Mesenchymal stem cell (in vitro differentiated cells and primary cell): ENCODE results near the gene ITGAD.

ENCODE experiments used
- DNase-seq: peaks from one replicate; pipeline ENCODE4 v3.0.0-alpha.2; 2013
- H2AFZ ChIP-seq: one replicate; pipeline ENCODE4 v1.6.1; 2013; ENCODE audit warnings: low read depth, mild to moderate bottlenecking, control low read depth, inconsistent platforms, low read length, moderate library complexity
- H2AK5ac ChIP-seq: 2 replicates; pipeline ENCODE4 v1.6.1; 2013; ENCODE audit warnings: low read length, moderate library complexity, mild to moderate bottlenecking, inconsistent platforms; ENCODE audit not compliant: severe bottlenecking
- H2BK120ac ChIP-seq: one replicate; pipeline ENCODE4 v1.6.1; 2013; ENCODE audit warnings: low read depth, mild to moderate bottlenecking, inconsistent platforms, low read length, moderate library complexity
- H2BK12ac ChIP-seq, 2 experiments: one replicate each; pipeline ENCODE4 v1.6.1; 2013; ENCODE audit warnings: inconsistent platforms in 2 of 2, low read length in 2 of 2, mild to moderate bottlenecking in 2 of 2, moderate library complexity in 2 of 2, control low read depth in 1 of 2
- H2BK15ac ChIP-seq: one replicate; pipeline ENCODE4 v1.6.1; 2013; ENCODE audit warnings: mild to moderate bottlenecking, low read depth, inconsistent platforms; ENCODE audit not compliant: poor library complexity, severe bottlenecking
- H2BK5ac ChIP-seq: 2 replicates; pipeline ENCODE4 v1.6.1; 2013; ENCODE audit warnings: low read depth, mild to moderate bottlenecking, low read length, control low read depth, inconsistent platforms; ENCODE audit not compliant: poor library complexity, severe bottlenecking
- H3K14ac ChIP-seq, 2 experiments: one replicate each; pipeline ENCODE4 v1.6.1; 2013; ENCODE audit warnings: inconsistent platforms in 2 of 2, low read length in 2 of 2, control low read depth in 1 of 2, mild to moderate bottlenecking in 1 of 2, moderate library complexity in 1 of 2
- H3K18ac ChIP-seq, 2 experiments: one replicate each; pipeline ENCODE4 v1.6.1; 2013; ENCODE audit warnings: inconsistent platforms in 2 of 2, low read length in 2 of 2, control low read depth in 1 of 2, low read depth in 1 of 2, mild to moderate bottlenecking in 1 of 2
- H3K23ac ChIP-seq, 2 experiments: one replicate each; pipeline ENCODE4 v1.6.1; 2013; ENCODE audit warnings: inconsistent platforms in 2 of 2, low read length in 2 of 2, mild to moderate bottlenecking in 2 of 2, moderate library complexity in 2 of 2, control low read depth in 1 of 2
- H3K27ac ChIP-seq: 2 replicates; pipeline ENCODE4 v1.5.1; 2013; ENCODE audit warnings: mild to moderate bottlenecking, moderate library complexity, low read length, control low read depth, inconsistent platforms; ENCODE audit not compliant: poor library complexity, severe bottlenecking
- H3K27me3 ChIP-seq, 2 experiments: 2 replicates each; pipeline versions ENCODE4 v1.6.1 to v1.7.0; 2013; ENCODE audit warnings: low read length in 2 of 2, mild to moderate bottlenecking in 2 of 2, moderate library complexity in 2 of 2, control low read depth in 1 of 2, inconsistent platforms in 1 of 2; ENCODE audit not compliant: control insufficient read depth in 1 of 2, insufficient read depth in 1 of 2
- H3K36me3 ChIP-seq, 2 experiments: 2 replicates each; pipeline versions ENCODE4 v1.6.1 to v1.7.0; 2013; ENCODE audit warnings: low read length in 2 of 2, control low read depth in 1 of 2, inconsistent platforms in 1 of 2, low read depth in 1 of 2, mild to moderate bottlenecking in 1 of 2; ENCODE audit not compliant: insufficient read depth in 2 of 2, control insufficient read depth in 1 of 2
- H3K4ac ChIP-seq, 2 experiments: one replicate each; pipeline ENCODE4 v1.6.1; 2013; ENCODE audit warnings: inconsistent platforms in 2 of 2, low read length in 2 of 2, mild to moderate bottlenecking in 2 of 2, moderate library complexity in 2 of 2, control low read depth in 1 of 2, low read depth in 1 of 2
- H3K4me1 ChIP-seq: 2 replicates; pipeline ENCODE4 v1.6.1; 2013; ENCODE audit warnings: low read depth, low read length, control low read depth; ENCODE audit not compliant: control insufficient read depth, insufficient read depth
- H3K4me2 ChIP-seq: 2 replicates; pipeline ENCODE4 v1.6.1; 2013; ENCODE audit warnings: low read length, mild to moderate bottlenecking, inconsistent platforms; ENCODE audit not compliant: poor library complexity, severe bottlenecking
- H3K4me3 ChIP-seq, 2 experiments: 2 replicates each; pipeline versions ENCODE4 v1.5.1 to v1.7.0; 2013; ENCODE audit warnings: low read length in 2 of 2, mild to moderate bottlenecking in 2 of 2, control low read depth in 1 of 2, low read depth in 1 of 2; ENCODE audit not compliant: insufficient read depth in 1 of 2
- H3K79me1 ChIP-seq: replicated peaks from 2 replicates; pipeline ENCODE4 v1.6.1; 2013; ENCODE audit warnings: mild to moderate bottlenecking, control low read depth, low read length, inconsistent platforms; ENCODE audit not compliant: poor library complexity, severe bottlenecking
- H3K9ac ChIP-seq: 2 replicates; pipeline ENCODE4 v1.7.0; 2013; ENCODE audit warnings: mild to moderate bottlenecking, low read length, moderate library complexity
- H3K9me3 ChIP-seq: 2 replicates; pipeline ENCODE4 v1.7.0; 2013; ENCODE audit warnings: mild to moderate bottlenecking, low read length; ENCODE audit not compliant: control insufficient read depth
- H4K8ac ChIP-seq: one replicate; pipeline ENCODE4 v1.6.1; 2013; ENCODE audit warnings: inconsistent platforms, mild to moderate bottlenecking, low read length, moderate library complexity
- H4K91ac ChIP-seq: one replicate; pipeline ENCODE4 v1.6.1; 2013; ENCODE audit warnings: mild to moderate bottlenecking, low read length, inconsistent platforms
- WGBS: methylation state at CpG from one replicate; pipeline ENCODE4 v1.1.7; 2013; ENCODE audit warnings: mixed read lengths; 5-methylcytosine and 5-hydroxymethylcytosine counted together

The ITGAD gene

DNA sequence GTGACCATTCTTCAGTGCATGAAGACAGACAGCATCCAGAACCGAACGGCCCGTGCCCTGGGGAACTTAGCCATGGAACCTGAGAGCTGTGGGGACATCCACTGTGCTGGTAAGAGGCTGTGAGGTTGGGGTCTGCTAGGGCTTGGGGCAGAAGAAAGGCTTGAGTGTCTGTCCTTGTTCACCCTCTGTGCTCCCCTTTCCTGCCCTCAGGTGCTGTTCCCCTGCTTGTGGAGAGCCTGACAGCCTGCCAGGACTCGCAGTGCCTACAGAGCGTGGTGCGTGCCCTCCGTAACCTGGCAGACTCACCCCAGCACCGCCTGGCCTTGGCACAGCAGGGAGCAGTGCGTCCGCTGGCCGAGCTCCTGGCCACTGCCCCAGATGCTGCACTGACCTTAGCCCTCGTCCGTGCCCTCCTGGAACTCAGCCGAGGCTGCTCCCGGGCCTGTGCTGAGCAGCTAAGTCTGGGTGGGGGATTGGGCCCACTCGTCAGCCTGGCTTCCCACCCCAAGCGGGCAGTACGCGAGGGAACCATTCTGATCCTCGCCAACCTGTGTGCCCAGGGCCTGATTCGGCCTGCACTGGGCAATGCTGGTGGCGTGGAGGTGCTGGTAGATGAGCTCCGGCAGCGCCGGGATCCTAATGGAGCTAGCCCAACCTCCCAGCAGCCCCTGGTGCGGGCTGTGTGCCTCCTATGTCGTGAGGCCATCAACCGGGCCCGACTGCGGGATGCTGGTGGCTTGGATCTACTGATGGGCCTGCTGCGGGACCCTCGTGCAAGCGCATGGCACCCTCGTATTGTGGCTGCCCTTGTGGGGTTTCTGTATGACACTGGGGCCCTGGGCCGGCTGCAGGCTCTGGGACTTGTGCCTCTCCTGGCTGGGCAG, 69.0 kb downstream of the ITGAD start:
- Histone ChIP-seq H3K79me1 (peaks cover 29% of the 10 kb centered on the region), H2BK12ac (no peak overlapping the region), H4K91ac (no peak overlapping the region), H2BK120ac (no peak overlapping the region), H2AK5ac (no peak overlapping the region), H3K4me1 (peaks cover 15% of the 10 kb centered on the region), H2BK5ac (no peak overlapping the region), H3K9ac (peak overlapping the region; percentile 91), H3K18ac (no peak overlapping the region), H2AFZ (no peak overlapping the region), H3K27me3 (no peaks in the 10 kb centered on the region), H4K8ac (no peak overlapping the region), H2BK15ac (no peak overlapping the region), H3K23ac (no peak overlapping the region), H3K36me3 (peaks cover 46 to 56% of the 10 kb centered on the region in 2 experiments), H3K9me3 (no peaks in the 10 kb centered on the region), H3K4ac (no peak overlapping the region), H3K27ac (no peak overlapping the region), H3K4me3 (no peak overlapping the region), H3K14ac (no peak overlapping the region), H3K4me2 (no peak overlapping the region)
- WGBS = 95% methylated on average over 35 of the region's 35 CpGs
- DNase-seq = no peak

- Histone ChIP-seq H3K36me3 (peaks cover 44 to 58% of the 10 kb centered on the region in 2 experiments), H3K14ac (no peak overlapping the region), H3K4ac (no peak overlapping the region), H2AK5ac (no peak overlapping the region), H2BK12ac (no peak overlapping the region), H4K8ac (no peak overlapping the region), H3K9ac (no peak overlapping the region), H3K27me3 (no peaks in the 10 kb centered on the region), H2BK5ac (no peak overlapping the region), H3K4me3 (no peak overlapping the region), H3K9me3 (no peaks in the 10 kb centered on the region), H2BK15ac (no peak overlapping the region), H3K18ac (no peak overlapping the region), H2AFZ (no peak overlapping the region), H4K91ac (peak overlapping the region; percentile 41), H3K27ac (no peak overlapping the region), H3K4me2 (no peak overlapping the region), H3K23ac (no peak overlapping the region), H3K79me1 (peaks cover 28% of the 10 kb centered on the region), H2BK120ac (no peak overlapping the region), H3K4me1 (peaks cover 7% of the 10 kb centered on the region)
- WGBS = 97% methylated on average over 36 of the region's 36 CpGs
- DNase-seq = no peak
Observed at GRCh38 chr16:31464348-31464769, 71.2 kb downstream of the ITGAD start.

GRCh38 chr16:31464781-31465260, 71.7 kb downstream of the ITGAD start:
- WGBS = 92% methylated on average over 17 of the region's 17 CpGs

GRCh38 chr16:31465788-31466370, 72.7 kb downstream of the ITGAD start:
- Histone ChIP-seq H2AK5ac (no peak overlapping the region), H3K4ac (no peak overlapping the region), H2BK5ac (no peak overlapping the region), H3K18ac (no peak overlapping the region), H2BK15ac (no peak overlapping the region), H3K36me3 (peaks cover 44 to 58% of the 10 kb centered on the region in 2 experiments), H4K8ac (no peak overlapping the region), H3K79me1 (peaks cover 28% of the 10 kb centered on the region), H2BK12ac (no peak overlapping the region), H3K14ac (no peak overlapping the region), H3K4me2 (no peak overlapping the region), H3K27ac (no peak overlapping the region), H4K91ac (no peak overlapping the region), H3K9ac (no peak overlapping the region), H3K4me3 (no peak overlapping the region), H3K23ac (no peak overlapping the region), H2BK120ac (no peak overlapping the region), H2AFZ (no peak overlapping the region), H3K4me1 (peaks cover 5% of the 10 kb centered on the region), H3K9me3 (no peaks in the 10 kb centered on the region), H3K27me3 (no peaks in the 10 kb centered on the region)
- DNase-seq = no peak
- WGBS = 96% methylated on average over 20 of the region's 20 CpGs

More at GRCh38 chr16:31464781-31465260, 71.7 kb downstream of the ITGAD start:
- peak overlapping the region; percentile 41 for H4K91ac ChIP-seq
- H3K9me3 ChIP-seq = no peaks in the 10 kb centered on the region
- no peak overlapping the region for H2BK120ac ChIP-seq
- H3K36me3 ChIP-seq = peaks cover 44 to 58% of the 10 kb centered on the region in 2 experiments
- peaks cover 7% of the 10 kb centered on the region for H3K4me1 ChIP-seq
- peaks cover 28% of the 10 kb centered on the region for H3K79me1 ChIP-seq
- no peak overlapping the region for H3K9ac ChIP-seq
- H3K4me2 ChIP-seq = no peak overlapping the region
- H3K14ac ChIP-seq = no peak overlapping the region
- no peak for DNase-seq
- no peak overlapping the region for H3K4me3 ChIP-seq
- no peak overlapping the region for H3K27ac ChIP-seq
- no peak overlapping the region for H2BK15ac ChIP-seq
- H2BK5ac ChIP-seq = no peak overlapping the region
- H3K18ac ChIP-seq = no peak overlapping the region
- no peak overlapping the region for H3K23ac ChIP-seq
- no peak overlapping the region for H3K4ac ChIP-seq
- no peak overlapping the region for H2AFZ ChIP-seq
- no peak overlapping the region for H4K8ac ChIP-seq
- no peaks in the 10 kb centered on the region for H3K27me3 ChIP-seq
- no peak overlapping the region for H2AK5ac ChIP-seq
- no peak overlapping the region for H2BK12ac ChIP-seq
